ENCODE measurements around the gene USHBP1.

DNA sequence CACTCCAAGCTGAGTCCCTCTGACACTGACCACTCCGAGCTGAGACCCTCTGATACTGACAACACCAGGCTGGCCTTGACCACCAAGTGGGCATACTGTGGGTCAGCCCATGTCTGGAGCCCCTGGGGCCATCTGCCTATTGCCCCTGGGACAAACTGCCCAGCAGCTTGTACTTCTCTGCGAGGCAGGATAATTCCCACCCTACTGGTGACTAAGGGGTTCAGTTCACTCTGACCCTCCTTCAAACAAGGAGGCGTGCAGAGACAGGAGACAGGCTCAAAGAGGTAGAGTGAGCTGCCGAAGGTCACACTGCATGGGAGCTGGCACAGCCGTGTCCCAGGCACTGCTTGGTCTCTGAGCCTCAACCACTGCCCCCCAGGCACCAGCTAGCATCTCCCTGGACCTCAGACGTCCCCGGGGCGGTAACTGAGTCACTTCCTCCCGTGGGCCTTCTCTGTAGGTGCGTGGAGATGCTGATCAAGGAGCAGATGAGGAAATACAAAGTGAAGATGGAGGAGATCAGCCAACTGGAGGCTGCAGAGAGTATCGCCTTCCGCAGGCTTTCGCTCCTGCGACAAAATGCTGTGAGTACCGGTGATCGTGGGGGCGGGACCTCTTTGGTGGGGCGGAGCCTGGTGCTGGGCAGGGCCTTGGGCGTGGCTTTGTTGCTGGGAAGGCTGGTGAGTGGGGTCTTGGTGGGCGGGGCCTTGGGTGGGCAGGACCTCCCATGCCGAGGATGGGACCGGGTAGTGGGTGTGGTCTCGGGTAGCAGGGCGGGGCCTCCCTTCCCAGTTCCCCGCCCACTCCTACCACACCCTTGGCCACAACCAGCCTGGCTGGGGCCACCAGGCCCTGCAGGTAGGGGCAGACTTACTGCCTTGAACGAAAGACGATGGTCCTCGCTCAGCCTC lies 55.2 kb downstream of the USHBP1 start:
- TF ChIP-seq SALL1 (CRISPR knock-in tag; IDR thresholded peaks at IDR 0.05) (no peak), TRIM22 (IDR thresholded peaks at IDR 0.05) (no peak), POLR2A (IDR thresholded peaks at IDR 0.05; ENCODE audit: insufficient read depth in 1 of 2, low read depth in 2 of 2, low read length in 2 of 2) (no peak), ZNF761 (CRISPR knock-in tag; conservative IDR thresholded peaks at IDR 0.05) (no peak)

Data from HepG2 (cell line).